Fibroblast of skin of scalp (primary cell): ENCODE results near the gene BRD1. TPM values are rescaled to one million over a fixed set of nuclear protein-coding genes. Genes with fewer than 3 reads are reported as not detected.

Source experiments
- DNase-seq: peaks from one replicate; pipeline ENCODE4 v3.0.0-alpha.2; 2013
- polyA plus RNA-seq, 2 experiments: library from polyadenylated mRNA; unstranded; fragments of 120-200 nt; gene quantifications; one replicate each; pipeline ENCODE4 v1.2.1, GENCODE V29; 2013; ENCODE audit not compliant: insufficient read length in 2 of 2

The BRD1 gene
- 24.0 TPM for polyA plus RNA-seq (2013, experiment 1 of 2; ENCODE audit: insufficient read length)
- 21.3 TPM for polyA plus RNA-seq (2013, experiment 2 of 2; ENCODE audit: insufficient read length)

DNA sequence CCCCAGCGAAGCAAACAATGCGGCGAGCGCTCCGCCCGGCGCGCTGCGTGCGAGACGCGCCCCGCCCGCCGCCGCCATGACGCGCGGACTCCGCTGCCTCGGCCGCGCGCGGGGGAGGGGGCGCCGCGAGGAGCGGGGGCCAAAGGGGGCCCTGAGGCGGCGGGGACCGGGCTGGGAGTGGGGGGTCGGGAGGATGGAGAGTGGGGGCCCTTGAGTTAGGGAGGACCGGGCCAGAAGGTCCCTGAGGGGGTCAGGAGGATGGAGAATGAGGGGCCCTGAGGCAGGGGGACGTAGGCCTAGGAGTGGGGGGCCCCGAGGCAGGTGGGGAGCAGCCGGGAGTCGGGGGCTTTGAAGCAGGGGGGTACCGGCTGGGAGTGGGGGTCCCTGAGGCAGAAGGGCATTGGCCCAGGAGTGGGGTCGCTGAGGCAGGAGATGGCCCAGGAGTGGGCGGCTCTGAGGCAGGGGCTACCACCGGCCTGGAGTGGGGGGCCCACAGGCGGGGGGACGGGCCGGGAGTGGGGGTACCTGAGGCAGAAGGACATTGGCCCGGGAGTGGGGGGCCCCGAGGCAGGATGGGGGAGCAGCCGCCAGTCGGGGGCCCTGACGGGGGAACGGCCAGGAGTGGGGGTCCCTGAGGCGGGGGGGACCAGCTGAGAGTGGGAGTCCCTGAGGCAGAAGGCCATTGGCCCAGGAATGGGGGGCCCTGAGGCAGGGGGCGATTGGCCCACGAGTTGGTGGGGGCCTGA is at the start of gene BRD1:
Gene BRD1, minus strand, starts transcription at position 21 of the 746 bp plus-strand sequence. CDS start 3,556 bp downstream, outside the sequence.
- DNase-seq = peak; percentile 78

DNA sequence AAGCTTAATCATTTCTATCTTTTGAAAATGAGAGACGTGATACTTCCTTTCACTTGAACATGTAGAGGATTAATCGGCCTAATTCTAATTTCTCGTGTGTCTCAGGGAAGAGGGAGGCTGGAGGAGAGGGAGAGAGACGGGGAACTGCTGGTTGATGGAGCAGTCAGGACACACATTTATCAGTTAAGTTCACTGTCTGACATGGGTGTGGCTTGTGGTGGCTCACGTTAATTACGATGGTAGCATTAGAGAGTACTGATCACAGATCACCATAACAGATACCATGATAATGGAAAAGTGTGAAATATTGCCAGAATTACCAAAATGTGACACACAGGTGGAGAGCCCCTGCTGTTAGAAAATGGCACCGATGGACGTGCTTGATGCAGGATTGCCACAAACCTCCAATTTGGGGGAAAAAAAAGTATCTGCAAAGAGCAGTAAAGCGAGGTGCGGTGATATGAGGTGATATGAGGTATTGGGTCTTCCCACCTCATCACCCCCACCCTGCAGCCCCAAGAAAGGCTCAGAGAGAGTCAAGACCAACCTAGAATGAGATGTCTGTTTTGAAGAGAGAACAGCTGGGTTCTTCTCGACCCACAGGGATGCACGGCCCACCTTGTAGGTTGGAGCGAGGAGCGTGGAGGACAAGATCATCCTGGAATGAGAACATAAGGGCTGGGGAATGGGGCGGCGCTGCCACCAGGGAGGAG is 45.7 kb upstream of the BRD1 start:
- no peak for DNase-seq

DNA sequence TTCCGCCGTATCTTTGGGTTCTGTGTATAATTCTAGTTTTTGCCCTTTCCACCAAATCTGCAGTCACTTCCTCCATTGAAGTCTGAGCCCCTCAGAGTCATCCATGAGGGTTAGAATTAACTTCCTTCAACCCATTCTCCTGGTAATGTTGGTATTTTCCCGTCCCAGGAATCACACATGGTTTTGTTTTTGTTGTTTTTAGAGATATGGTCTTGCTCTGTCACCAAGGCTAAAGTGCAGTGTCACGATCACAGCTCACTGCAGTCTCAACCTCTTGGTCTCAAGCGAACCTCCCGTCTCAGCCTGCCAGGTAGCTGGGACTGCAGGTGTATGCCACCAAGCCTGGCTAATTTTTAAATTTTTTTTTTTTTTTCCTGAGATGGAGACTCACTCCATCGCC is 44.7 kb upstream of the BRD1 start:
- no peak for DNase-seq

DNA sequence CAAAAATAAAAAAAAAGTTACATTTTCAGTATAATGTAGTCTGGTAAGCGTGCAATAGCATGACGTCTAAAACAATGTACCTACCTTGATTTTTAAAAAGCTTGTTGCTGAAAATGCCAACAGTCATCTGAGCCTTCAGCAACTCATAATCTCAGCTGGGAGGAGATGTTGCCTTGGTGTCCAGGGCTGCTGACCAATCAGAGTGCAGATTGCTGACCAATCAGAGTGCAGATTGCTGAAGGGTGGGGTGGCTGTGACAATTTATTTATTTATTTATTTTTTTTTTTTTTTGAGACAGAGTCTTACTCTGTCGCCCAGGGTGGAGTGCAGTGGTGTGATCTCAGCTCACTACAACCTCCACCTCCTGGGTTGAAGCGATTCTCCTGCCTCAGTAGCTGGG is 43.8 kb upstream of the BRD1 start:
- DNase-seq = no peak

DNA sequence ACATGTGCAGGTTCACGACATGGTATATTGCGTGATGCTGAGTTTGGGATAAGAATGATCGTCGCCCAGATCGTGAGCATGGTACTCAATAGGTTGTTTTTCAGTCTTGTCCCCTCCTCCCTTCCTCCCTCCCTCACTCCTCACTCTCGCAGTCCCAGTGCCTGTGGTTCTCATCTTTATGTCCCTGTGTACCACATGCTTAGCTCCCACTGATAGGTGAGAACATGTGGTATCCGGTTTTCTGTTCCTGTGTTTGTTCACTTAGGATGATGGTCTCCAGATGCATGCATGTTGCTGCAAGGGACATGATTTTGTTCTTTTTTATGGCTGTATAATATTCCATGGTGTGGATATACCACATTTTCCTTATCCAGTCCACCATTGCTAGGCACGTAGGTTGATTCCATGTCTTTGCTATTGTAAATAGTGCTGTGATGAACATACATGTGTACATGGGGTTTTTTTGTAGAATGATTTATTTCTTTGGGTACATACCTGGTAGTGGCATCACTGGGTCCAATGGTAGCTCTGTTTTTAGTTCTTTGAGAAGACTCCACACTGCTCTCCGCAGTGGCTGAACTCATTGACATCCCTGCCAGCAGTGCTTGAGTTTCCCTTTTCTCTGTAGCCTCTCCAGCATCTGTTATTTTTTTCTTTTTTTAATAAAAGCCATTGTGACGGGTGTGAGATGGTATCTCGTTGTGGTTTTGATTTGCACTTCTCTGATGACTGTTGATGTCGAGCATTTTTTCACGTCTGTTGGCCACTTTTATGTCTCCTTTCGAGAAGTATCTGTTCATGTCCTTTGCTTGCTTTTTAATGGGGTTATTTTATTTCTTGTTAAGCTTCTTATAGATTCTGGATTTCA is 42.4 kb upstream of the BRD1 start:
- no peak for DNase-seq

DNA sequence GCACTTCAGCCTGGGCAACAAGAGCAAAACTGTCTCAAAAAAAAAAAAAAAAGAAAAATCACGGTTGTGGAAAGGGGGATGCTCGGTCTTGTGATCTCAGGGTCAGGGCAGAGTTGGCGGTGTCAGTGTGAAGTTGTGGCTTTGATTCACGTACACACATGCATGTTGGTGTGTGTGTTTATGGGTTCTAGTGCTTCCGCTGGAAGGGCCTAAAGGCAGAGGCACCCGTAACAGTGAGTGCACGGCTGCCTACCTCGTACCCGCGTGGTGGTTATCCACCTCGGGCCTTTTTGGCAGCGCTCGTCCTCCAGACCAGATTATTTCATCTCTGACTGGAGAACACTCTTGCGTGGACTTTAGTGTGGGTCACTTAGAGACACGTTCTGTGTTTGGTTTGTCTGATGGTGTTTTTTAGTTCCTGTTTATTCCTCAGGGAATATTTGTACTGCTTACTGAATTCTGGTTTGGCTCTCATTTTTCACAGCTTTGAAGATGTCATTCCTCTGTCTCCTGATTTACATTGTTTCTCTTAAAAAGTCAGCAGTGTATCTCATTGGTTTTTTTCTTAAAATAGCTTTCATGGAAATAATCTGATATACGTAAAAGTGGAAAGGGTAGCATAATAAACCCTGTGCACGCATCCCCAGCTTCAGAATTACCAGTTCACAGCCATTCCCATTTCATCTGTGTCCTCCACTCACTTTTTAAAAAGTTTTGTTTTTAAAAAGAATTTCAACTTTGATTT is 41.6 kb upstream of the BRD1 start:
- DNase-seq = no peak

DNA sequence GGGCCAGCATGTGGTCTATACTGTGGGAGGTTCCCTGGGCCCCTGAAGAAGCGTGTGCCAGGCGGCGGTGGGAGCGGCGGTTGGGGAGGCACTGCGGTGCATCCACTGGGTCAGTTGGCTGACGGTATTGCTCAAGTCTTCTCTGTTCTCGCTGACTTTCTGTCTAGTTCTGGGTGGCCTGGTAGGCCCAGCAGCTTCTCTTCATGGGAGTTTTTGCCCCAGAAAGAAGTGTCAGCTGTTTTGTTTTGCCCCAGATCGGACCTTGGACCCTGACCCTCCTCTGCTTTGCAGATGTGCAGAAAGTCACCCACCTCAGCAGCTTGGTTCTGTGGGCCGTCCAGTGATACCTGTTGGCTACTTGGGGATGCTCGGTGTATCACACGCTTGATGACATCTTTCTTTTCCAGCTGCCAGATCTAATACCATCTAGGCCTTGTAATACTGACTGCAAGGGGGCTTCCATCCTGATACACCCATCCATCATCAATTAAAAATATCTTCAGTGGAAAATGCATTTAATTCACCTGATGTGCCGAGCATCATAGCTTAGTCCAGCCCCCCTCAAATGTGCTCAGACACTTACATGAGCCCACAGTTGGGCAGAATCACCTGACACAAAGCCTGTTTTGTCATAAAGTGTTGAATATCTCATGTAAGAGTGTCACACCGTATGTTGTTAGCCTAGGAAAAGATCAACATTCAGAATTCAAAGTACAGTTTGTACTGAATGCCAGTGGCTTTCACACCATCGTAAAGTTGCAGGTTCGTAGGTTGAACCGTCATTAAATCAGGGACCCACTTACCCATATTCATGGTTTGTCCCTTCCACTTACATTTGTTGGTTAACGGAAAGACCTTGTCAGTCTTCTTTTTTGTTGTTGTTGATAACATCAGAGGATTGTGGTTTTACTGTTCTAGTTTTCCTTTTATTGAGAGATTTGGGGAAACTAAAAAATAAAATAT is 39.9 kb upstream of the BRD1 start:
- no peak for DNase-seq

DNA sequence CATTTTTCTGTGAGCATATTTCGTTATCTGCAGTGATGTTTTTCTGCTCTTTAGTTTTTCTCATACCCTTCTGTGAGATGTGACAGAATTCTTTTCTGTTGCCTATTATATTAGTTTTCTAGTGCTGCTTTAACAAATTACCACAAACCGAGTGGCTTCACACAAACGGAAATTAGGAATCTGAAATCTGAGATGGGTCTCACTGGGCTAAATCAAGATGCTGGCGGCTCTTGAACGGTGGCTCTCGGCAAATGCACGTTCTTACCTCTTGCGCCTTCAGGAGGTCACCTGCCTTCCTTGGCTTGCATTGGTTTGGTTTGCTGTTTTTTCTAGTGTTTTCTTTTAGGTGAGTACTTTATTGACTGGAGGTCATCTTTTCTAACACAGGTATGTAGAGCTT is 39.0 kb upstream of the BRD1 start:
- no peak for DNase-seq

DNA sequence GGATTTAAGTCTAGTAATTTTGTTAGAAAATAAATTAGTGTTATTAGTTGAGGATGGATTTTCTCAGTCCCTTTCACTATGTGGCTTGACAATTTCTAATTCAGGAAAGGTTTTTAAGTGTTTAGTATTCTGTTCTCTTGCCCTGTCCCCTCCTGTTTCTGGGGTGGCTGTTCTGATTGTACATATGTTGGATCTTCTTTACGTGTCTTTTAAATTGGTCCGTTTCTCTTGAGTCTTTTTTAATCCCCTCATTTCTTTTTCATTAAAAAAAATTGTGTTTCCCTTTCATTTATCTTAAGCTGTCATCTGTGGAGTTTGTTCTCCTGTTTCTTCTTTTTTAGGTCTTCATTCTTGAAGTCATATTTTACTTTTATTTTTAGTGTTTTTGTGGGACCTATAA is 38.5 kb upstream of the BRD1 start:
- no peak for DNase-seq

DNA sequence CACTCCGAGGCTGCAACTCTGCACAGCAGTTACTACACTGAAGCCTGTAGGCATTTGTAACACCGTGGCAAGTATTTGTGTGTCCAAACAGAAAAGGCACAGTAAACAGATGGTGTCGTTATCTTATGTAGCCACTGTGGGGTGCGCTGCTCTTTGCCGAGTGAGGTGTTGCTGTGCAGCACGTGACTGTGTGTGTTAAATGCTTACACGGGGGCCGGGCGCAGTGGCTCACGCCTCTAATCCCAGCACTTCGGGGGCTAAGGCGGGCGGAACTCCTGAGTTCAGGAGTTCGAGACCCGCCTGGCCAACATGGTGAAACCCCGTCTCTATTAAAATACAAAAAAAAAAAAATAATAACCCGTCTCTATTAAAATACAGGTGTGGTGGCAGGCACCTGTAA is 37.5 kb upstream of the BRD1 start:
- no peak for DNase-seq

DNA sequence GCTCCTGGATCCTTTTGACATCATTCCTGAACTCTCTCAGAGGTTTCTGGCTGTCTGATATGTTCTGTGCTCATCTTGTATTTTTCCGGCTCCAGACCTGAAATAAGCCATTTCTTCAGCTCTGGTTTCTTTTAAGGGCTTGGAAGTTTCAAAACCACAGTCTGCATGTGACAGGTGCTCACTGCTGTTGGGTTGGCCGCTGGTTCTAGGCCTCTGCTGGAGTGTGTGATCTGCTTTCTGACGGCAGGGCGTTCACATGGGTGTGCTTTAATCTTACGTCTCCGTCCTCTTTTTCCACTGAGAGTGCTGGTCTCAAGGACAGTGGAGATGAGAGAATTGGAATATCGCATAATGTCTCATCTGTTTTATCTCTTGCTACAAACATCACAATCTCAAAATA is 36.3 kb upstream of the BRD1 start:
- DNase-seq = no peak

DNA sequence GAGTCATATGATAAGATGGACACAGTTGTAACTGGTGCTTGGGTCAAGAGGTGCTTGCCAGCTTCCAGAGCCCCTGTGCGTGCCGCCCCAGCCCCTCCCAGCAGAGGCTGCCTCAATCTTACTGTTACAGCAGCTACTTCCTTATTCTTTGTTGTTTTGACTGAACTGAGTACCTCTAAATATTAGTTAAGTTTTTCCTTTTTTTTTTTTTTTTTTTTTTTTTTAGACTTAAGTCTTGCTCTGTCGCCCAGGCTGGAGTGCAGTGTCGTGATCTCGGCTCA is 34.8 kb upstream of the BRD1 start:
- DNase-seq = no peak

DNA sequence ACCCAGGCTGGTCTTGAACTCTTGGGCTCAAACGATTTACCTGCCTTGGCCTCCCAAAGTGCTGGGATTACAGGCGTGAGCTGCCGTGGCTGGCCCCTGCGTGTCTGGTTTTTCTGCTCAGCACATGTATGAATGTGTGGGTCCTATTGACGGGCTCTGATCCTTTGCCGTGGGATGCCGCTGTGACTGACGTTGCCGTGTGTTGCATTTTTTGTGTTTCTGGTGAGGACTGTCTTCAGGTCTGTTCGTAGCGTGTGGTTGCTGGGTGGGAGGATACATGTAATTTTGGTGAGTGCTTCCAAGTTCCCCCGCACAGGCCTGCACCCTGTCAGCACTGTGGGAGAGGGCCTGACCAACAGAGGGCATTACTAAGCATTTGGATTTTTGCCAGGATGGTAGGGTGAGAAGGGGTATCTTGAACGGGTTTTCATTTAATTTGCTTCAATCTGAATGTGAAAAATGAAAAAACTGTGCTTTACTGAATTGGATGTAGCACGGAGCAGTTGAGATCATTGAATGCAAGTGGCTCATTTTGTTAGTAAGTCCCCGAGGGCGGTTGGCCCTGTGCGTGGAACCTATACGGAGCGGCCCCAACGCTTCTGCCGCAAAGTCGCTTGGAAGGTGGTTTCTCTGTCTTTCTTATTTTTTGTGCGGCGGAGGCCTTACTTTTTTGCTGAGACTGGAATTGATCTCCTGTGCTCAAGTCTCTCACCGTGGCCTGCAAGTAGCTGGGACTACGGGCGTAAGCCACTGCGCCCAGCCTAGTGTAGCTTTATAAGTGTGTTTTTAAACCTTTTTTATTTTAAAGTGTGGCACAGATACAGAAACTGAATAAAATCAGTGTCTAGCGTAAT is 34.2 kb upstream of the BRD1 start:
- DNase-seq = no peak

DNA sequence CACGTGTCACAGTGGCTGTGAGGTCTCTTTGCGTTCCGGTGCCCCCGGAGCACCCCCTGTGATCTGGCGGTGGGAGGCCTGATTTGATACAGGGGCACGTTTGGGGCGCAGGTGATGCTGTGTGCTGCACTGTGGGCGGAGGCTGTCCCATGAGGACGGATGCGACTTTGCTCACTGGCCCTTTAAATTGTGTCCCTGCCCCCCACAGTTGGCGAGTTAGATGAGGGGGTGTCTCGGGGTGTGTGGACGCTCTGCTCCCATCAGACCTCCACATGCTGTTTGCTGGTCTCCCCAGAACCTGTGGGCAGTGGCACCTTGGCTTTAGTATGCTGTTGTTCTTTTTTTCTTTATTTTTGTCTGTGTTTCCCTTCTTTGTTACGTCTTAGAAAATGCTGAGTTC is 31.2 kb upstream of the BRD1 start:
- DNase-seq = no peak

DNA sequence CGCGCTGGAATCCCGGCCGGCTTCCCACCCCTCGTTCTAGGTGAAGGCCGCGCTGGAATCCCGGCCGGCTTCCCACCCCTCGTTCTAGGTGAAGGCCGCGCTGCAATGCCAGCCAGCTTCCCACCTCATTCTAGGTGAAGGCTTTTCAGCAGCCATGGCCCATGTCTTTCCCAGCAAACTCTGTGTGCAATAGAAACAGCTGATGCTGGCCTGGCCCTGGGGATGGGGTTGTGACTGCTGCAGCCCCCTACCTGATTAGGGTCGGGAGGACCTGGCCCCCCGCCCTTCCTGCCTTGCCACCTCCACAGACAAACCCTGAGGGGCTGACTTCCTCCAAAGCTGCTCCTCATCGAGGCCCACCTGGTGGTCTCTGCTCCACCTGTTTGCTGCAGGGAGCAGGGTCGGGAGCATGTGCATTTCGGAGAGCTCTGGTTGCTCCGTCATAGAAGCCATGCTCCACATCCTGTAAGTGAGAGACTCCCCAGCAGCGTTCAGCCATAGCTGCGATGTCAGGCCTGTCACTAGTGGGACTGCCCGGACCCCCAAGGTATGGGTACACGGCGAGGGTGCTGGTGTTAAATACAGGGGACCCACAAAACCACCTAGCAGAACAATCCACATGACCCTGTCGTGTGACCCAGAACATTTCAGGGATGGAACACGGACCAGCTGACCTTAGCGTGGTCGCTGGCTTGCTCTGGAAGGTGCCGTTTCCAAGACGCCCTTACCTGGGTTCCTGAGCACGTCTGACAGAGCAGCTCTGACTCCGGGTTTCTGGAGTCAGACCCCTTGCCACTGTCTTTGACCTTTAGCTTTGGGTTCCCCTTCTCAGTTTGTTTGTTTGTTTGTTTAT is 29.3 kb upstream of the BRD1 start:
- no peak for DNase-seq

DNA sequence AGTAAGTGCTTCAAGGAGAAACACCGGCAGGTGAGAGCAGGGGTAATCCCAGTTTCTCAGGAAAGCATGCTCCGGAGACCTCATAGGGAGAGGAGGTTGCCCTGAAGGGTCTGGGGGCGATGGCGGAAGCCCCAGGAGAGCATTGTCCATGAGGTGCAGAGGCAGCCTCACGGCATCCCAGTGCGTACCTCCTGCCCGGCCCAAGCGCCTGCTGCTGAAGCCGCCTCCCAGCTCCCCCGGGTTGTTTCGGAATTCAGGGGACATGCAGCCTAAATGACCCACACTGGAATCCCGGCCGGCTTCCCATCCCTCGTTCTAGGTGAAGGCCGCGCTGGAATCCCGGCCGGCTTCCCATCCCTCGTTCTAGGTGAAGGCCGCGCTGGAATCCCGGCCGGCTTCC is 28.7 kb upstream of the BRD1 start:
- DNase-seq = no peak

DNA sequence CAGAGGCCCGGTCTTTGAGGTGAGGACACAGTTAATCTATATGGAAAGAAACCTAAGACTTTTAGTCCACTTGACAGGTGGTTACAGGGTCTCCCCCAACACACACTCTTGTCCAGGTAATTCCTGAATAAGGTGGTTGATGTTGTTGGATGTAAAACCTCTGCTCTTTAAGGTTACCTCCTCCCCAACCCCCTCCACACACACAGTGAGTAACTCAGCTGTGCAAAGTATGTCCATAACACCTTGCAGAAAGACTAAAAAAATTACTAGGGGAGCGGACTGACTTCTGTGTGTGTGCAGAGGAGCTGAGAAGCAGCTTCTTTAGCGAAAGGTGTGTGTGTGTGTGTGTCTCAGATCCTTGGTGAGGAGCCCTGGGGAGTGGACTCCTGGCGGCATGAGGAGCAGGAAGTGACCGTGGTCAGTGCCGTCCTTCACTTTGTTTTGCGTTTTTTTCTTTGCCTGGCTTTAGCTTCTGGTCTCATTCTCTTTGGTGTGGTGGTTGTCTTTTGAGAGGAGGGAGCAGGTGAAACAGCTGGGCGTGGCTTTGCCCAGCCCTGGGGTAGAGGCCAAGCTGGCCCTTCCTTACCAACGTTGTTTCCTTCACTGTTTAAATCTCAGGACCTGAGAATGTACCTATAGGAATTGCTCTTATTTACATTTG is 27.7 kb upstream of the BRD1 start:
- no peak for DNase-seq

DNA sequence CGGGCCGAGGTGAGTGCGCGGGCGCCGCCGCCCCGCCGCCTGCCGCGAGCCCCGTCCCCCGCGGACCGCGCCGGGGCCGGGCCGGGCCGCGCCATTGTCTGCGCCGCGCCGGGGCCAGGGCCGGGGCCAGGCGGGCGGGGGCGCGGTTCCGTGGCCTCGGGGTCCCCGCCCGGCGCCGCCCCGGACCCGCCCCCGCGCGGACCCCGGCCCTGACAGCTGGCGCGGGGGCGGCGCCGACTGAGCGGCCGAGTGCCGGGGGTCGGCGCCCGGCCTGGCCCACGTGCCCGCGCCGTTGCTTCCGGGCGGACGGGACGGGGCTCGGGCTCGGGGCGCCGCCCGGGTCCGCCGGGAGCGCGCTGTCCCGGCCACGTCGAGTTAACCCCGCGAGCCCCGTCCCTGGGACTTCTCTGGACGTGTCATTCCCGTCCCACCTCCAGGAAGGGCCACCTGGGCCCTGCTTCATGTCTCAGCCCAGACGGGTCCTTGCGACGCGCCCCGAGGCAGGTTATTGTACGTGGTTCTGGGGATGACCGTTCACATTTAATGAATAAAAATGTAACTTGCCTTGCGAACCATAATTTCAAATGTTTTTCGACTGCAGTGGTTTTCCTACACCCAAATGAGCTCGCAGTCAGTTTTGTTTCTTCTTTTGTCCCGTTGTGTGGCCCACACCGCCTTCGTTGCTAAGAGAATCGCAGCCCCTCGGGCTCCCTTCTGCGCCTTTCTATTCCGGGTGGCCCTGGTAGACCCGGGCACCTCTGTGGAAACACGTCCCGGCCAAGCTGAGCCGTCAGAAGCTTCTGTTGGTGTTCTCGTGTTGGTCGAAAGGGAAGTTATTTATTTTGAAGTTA is 26.5 kb upstream of the BRD1 start:
- no peak for DNase-seq
